Aorta (tissue), 5 donors: ENCODE data around the gene RMND1. TPM values are rescaled to one million over a fixed set of nuclear protein-coding genes. Genes with fewer than 3 reads are reported as not detected.
A peak's percentile ranks its signal among the peaks of the same experiment; 100 is the strongest.
"Not testable (repeated sequence)": the region's sequence is repeated elsewhere in the genome, so short reads cannot be mapped to it uniquely, and the experiment has no call there.

Source experiments
- ATAC-seq: fragments of 200-7000 bp; cut with Tn5 transposase; one replicate; pipeline ENCODE4 v1.9.1; 2022; ENCODE audit warnings: moderate library complexity; ENCODE audit not compliant: low FRiP score
- DNase-seq, 2 donors: peaks; one replicate each; pipeline ENCODE4 v3.0.0-alpha.2; 2020
- H3K27ac ChIP-seq, 2 donors: one replicate each; pipeline ENCODE4 v1.5.1; 2013; ENCODE audit warnings: low read length in 2 of 2, mild to moderate bottlenecking in 2 of 2, moderate library complexity in 2 of 2, control low read depth in 1 of 2, inconsistent platforms in 1 of 2, low read depth in 1 of 2
- H3K27me3 ChIP-seq, 2 donors: one replicate each; pipeline ENCODE4 v1.6.1; 2013; ENCODE audit warnings: control low read depth in 1 of 2, low read length in 1 of 2, mild to moderate bottlenecking in 1 of 2, moderate library complexity in 1 of 2; ENCODE audit not compliant: insufficient read depth in 2 of 2, control insufficient read depth in 1 of 2
- H3K36me3 ChIP-seq, 2 donors: one replicate each; pipeline ENCODE4 v1.6.1; 2013; ENCODE audit warnings: control low read depth in 1 of 2, low read length in 1 of 2, mild to moderate bottlenecking in 1 of 2; ENCODE audit not compliant: insufficient read depth in 2 of 2, control insufficient read depth in 1 of 2
- H3K4me1 ChIP-seq, 2 donors: one replicate each; pipeline ENCODE4 v1.6.1; 2013; ENCODE audit warnings: low read length in 2 of 2, control low read depth in 1 of 2, mild to moderate bottlenecking in 1 of 2, moderate library complexity in 1 of 2; ENCODE audit not compliant: insufficient read depth in 2 of 2, control insufficient read depth in 1 of 2
- H3K4me3 ChIP-seq, 2 donors: one replicate each; pipeline ENCODE4 v1.5.1; 2013; ENCODE audit warnings: low read length in 2 of 2, control low read depth in 1 of 2, mild to moderate bottlenecking in 1 of 2
- H3K9me3 ChIP-seq: one replicate; pipeline ENCODE4 v1.6.1; 2013; ENCODE audit warnings: mild to moderate bottlenecking, low read length; ENCODE audit not compliant: control insufficient read depth
- WGBS, 2 donors: extraction: QIAGEN DNeasy Blood & Tissue Kit; methylation state at CpG; one replicate each; pipeline ENCODE4 v1.1.7; 2013; 5-methylcytosine and 5-hydroxymethylcytosine counted together
- intact Hi-C, 2 donors: fragments of 100-400 bp; cut with DNase I; formaldehyde crosslinking; loops; one replicate each; pipeline versions ENCODE4 v1.14.2 to v1.15.0; 2022
- polyA plus RNA-seq, 2 donors: library from polyadenylated mRNA; stranded (reverse); fragments of 200-250 nt; gene quantifications; one replicate each; pipeline ENCODE4 v1.2.3, GENCODE V29; 2013
- total RNA-seq, 2 donors: library from RNA; stranded (reverse); fragmentation: NEBNext Ultra II Directional; extraction: Animal tissue kit (Norgen Biotek cat#: 25700); gene quantifications; one replicate each; pipeline ENCODE4 v1.2.1, GENCODE V29; 2021
- donor health status: healthy with polysubstance abuse.
- donor health status: Bipolar disorder and iron deficiency.
- donor health status: DM: no; HTN: no; CAD: no.
- donor health status: DM: no; HTN: no; CAD: no.
- donor health status: DM: yes; HTN: yes; CAD: no.

RMND1 gene
- total and polyA plus RNA-seq, 4 donors: 12.9 to 24.4 (median 21.4) TPM

- DNase-seq (no peak), ATAC-seq (peak; percentile 74)
- H3K27me3 ChIP-seq: no peaks in the 10 kb centered on the region
- H3K36me3 ChIP-seq: no peaks in the 10 kb centered on the region
- peaks cover 0 to 2% of the 10 kb centered on the region in 2 donors for H3K4me1 ChIP-seq
- intact Hi-C loops: loop anchor here (2.0 to 5.0 kb wide), 3 partner anchors 34 to 69 kb away; no protein-coding TSS in a partner anchor
- WGBS, 2 donors: 33 to 37% methylated on average over 16 of the region's 16 CpGs
- no peak overlapping the region for H3K4me3 ChIP-seq
- no peak overlapping the region for H3K27ac ChIP-seq
- H3K9me3 ChIP-seq: no peaks in the 10 kb centered on the region
These were observed 24.0 kb upstream of the RMND1 start for GRCh38 chr6:151475653-151476523.

DNA sequence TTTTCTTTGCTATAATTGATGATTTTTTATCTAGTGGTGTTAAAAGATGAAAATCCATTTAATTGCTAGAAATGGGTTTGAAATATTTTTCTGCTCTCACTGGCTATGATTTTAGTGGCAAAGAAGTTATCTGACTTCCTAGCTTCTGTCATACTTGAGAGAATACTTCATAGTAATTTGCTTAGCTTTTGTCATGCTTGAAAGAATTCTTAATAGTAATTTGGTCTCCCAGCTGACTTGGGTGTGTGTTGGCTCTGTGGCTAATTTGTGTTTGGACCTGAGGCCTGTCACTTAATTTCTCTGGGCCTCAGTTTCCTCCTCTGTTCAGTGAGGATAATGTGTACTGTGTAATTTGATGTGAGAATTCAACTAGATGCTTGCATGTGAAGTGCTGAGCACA, 12.8 kb upstream of the RMND1 start:
- DNase-seq (no peak), ATAC-seq (no peak)
- no peaks in the 10 kb centered on the region for H3K27me3 ChIP-seq
- H3K4me3 ChIP-seq: no peak overlapping the region
- no peak overlapping the region for H3K27ac ChIP-seq
- H3K9me3 ChIP-seq: no peaks in the 10 kb centered on the region
- peaks cover 0 to 6% of the 10 kb centered on the region in 2 donors for H3K36me3 ChIP-seq
- intact Hi-C loops: no loop called here
- no peaks in the 10 kb centered on the region for H3K4me1 ChIP-seq

- Histone ChIP-seq H3K27ac (no peak overlapping the region), H3K27me3 (no peaks in the 10 kb centered on the region), H3K4me1 (no peaks in the 10 kb centered on the region), H3K36me3 (peaks cover 3 to 6% of the 10 kb centered on the region in 2 donors), H3K9me3 (no peaks in the 10 kb centered on the region), H3K4me3 (no peak overlapping the region)
- WGBS, 2 donors: 90 to 92% methylated on average over 4 of the region's 4 CpGs
- ATAC-seq (no peak), DNase-seq (no peak)
- intact Hi-C loops: no loop called here
These were observed 9.7 kb upstream of the RMND1 start for GRCh38 chr6:151461673-151462072.

DNA sequence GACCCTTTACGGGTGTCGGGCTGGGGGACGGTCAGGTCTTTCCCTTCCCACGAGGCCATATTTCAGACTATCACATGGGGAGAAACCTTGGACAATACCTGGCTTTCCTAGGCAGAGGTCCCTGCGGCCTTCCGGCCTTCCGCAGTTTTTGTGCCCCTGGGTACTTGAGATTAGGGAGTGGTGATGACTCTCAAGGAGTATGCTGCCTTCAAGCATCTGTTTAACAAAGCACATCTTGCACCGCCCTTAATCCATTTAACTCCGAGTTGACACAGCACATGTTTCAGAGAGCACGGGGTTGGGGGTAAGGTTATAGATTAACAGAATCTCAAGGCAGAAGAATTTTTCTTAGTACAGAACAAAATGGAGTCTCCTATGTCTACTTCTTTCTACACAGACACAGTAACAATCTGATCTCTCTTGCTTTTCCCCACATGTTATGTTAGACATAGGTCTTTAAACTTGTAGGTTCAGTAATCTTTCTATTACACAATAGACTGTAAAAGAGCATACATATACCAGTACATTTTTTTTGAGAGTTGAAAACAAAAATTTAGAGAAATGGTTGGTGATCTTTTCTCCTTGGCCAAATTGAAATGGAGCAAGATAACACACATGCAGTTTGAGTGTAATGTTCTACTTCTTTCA, 3.9 kb upstream of the RMND1 start:
- ATAC-seq, H3K27me3 ChIP-seq, H3K4me3 ChIP-seq, H3K27ac ChIP-seq, H3K9me3 ChIP-seq, intact Hi-C loops, H3K36me3 ChIP-seq, DNase-seq, H3K4me1 ChIP-seq: not testable (repeated sequence)
- WGBS, 2 donors: 76 to 84% methylated on average over 7 of the region's 10 CpGs

GRCh38 chr6:151452750-151453427, 963 bp upstream of the RMND1 start:
- peak overlapping the region; percentile 85 to 88 for H3K27ac ChIP-seq
- WGBS, 2 donors: 0% methylated on average over 18 to 24 of the region's 24 CpGs
- no peaks in the 10 kb centered on the region for H3K27me3 ChIP-seq
- no peak for DNase-seq
- H3K4me1 ChIP-seq: no peaks in the 10 kb centered on the region
- intact Hi-C loops: loop anchor here in 1 of 2 donors (2.0 kb wide), 1 partner anchor 62 kb away; the partner anchor contains the start of gene ZBTB2
- no peaks in the 10 kb centered on the region for H3K9me3 ChIP-seq
- peaks cover 0 to 3% of the 10 kb centered on the region in 2 donors for H3K36me3 ChIP-seq
- ATAC-seq: no peak
- H3K4me3 ChIP-seq: peak overlapping the region; percentile 85 to 86

- intact Hi-C loops: no loop called here
- H3K9me3 ChIP-seq: no peaks in the 10 kb centered on the region
- H3K4me1 ChIP-seq: no peaks in the 10 kb centered on the region
- ATAC-seq: no peak
- peak overlapping the region in 1 of 2 donors; percentile 66 for H3K27ac ChIP-seq
- H3K4me3 ChIP-seq: peak overlapping the region; percentile 75 to 96
- WGBS, 2 donors: 1% methylated on average over 22 of the region's 22 CpGs
- no peaks in the 10 kb centered on the region for H3K27me3 ChIP-seq
- no peak for DNase-seq
- no peaks in the 10 kb centered on the region for H3K36me3 ChIP-seq
These were observed 443 bp downstream of the RMND1 start for GRCh38 chr6:151451417-151451949.

DNA sequence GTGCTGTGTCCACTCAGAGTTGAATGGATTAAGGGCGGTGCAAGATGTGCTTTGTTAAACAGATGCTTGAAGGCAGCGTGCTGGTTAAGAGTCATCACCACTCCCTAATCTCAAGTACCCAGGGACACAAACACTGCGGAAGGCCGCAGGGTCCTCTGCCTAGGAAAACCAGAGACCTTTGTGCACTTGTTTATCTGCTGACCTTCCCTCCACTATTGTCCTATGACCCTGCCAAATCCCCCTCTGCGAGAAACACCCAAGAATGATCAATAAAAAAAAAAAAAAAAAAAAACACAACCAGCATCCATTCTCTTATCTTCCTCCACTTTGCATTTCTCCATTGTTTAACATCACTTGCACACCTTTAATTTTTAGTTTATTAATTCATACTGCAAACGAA, 998 bp downstream of the RMND1 start:
- ATAC-seq, H3K36me3 ChIP-seq, DNase-seq, intact Hi-C loops, H3K27me3 ChIP-seq, H3K27ac ChIP-seq, H3K9me3 ChIP-seq, H3K4me1 ChIP-seq: not testable (repeated sequence)
- 58 to 77% methylated on average over 5 to 6 of the region's 6 CpGs for WGBS, 2 donors
- peak overlapping the region in 1 of 2 donors; percentile 75 for H3K4me3 ChIP-seq

- Histone ChIP-seq H3K27me3 (no peaks in the 10 kb centered on the region), H3K4me1 (peaks cover 0 to 2% of the 10 kb centered on the region in 2 donors), H3K4me3 (no peak overlapping the region), H3K27ac (no peak overlapping the region), H3K36me3 (no peaks in the 10 kb centered on the region), H3K9me3 (no peaks in the 10 kb centered on the region)
- intact Hi-C loops: no loop called here
- no peak for ATAC-seq
- WGBS, 2 donors: 94% methylated on average over 12 of the region's 12 CpGs
- no peak for DNase-seq
These were observed 3.3 kb downstream of the RMND1 start for GRCh38 chr6:151448623-151449022.
